Measurements from ENCODE around the gene ABAT.

- TF ChIP-seq CTCF (IDR thresholded peaks at IDR 0.05; ENCODE audit: low read length) = no peak
- TF ChIP-seq EZH2 (IDR thresholded peaks at IDR 0.05; ENCODE audit: borderline replicate concordance, low read length) = no peak
Measured at GRCh38 chr16:8645831-8646230, 28.6 kb upstream of the ABAT start.

Data from OCI-LY1 (cell line).